Progenitor cell of endocrine pancreas (in vitro differentiated cells): ENCODE results near the gene CMTM5. TPM values are rescaled to one million over a fixed set of nuclear protein-coding genes. Genes with fewer than 3 reads are reported as not detected.

Source experiments
- DNase-seq: peaks from one replicate; pipeline ENCODE4 v3.0.0; 2021; ENCODE audit warnings: low spot score; ENCODE audit not compliant: unreplicated experiment
- H3K27ac Mint-ChIP-seq: 2 replicates; pipeline ENCODE4 v1.8.0; 2021; ENCODE audit warnings: mild to moderate bottlenecking, moderate library complexity, mixed read lengths
- H3K27me3 Mint-ChIP-seq: 2 replicates; pipeline ENCODE4 v1.8.0; 2021; ENCODE audit warnings: mixed read lengths
- H3K36me3 Mint-ChIP-seq: 2 replicates; pipeline ENCODE4 v1.8.0; 2022; ENCODE audit warnings: mixed read lengths; ENCODE audit not compliant: insufficient read depth
- H3K4me1 Mint-ChIP-seq: 2 replicates; pipeline ENCODE4 v1.8.0; 2021; ENCODE audit warnings: low read depth, mixed read lengths
- H3K4me3 Mint-ChIP-seq: 2 replicates; pipeline ENCODE4 v1.8.0; 2021; ENCODE audit warnings: low read depth, mild to moderate bottlenecking, moderate library complexity, mixed read lengths
- H3K9me3 Mint-ChIP-seq: 2 replicates; pipeline ENCODE4 v1.8.0; 2021; ENCODE audit warnings: low read depth, mixed read lengths
- total RNA-seq: library from RNA; stranded (reverse); gene quantifications from 2 replicates; pipeline ENCODE4 v1.2.1, GENCODE V29; 2021
- TF ChIP-seq, protein P1 (sequence below): fragments of 200-600 bp; sonication (generic); IDR thresholded peaks from one replicate; pipeline ENCODE4 v1.5.0; 2021; ENCODE audit warnings: antibody characterized with exemption, mild to moderate bottlenecking; ENCODE audit not compliant: unreplicated experiment

The CMTM5 gene
- total RNA-seq, 1 donor from 2014 or later = not detected

DNA sequence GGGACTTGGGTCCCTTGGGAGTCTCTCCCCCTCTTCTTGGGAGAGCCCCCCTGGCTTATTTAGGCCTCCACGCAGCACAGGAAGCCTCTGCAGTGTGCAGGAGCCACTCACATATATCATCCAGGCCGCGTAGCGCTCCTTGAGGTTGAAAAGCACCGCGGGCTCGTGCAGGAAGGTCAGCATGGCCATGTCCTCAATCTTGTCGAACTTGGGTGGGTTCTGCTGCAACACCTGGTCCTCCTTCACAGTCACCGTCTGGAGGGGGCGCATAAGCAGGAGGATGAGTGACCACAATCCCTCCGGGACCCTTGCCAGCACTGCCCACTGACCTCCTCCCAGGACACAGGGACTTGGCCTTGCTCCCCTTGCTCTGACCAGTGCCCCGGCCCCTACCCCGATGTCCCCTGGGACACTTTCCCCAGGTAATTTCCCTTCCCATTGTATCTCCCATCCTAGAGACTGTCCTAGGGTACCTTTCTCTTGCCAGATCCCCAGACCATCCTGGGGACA, 28.7 kb downstream of the CMTM5 start:
- no peak overlapping the region for H3K4me3 Mint-ChIP-seq
- H3K9me3 Mint-ChIP-seq = no peaks in the 10 kb centered on the region
- peaks cover 3% of the 10 kb centered on the region for H3K4me1 Mint-ChIP-seq
- TF ChIP-seq, protein P1, sequence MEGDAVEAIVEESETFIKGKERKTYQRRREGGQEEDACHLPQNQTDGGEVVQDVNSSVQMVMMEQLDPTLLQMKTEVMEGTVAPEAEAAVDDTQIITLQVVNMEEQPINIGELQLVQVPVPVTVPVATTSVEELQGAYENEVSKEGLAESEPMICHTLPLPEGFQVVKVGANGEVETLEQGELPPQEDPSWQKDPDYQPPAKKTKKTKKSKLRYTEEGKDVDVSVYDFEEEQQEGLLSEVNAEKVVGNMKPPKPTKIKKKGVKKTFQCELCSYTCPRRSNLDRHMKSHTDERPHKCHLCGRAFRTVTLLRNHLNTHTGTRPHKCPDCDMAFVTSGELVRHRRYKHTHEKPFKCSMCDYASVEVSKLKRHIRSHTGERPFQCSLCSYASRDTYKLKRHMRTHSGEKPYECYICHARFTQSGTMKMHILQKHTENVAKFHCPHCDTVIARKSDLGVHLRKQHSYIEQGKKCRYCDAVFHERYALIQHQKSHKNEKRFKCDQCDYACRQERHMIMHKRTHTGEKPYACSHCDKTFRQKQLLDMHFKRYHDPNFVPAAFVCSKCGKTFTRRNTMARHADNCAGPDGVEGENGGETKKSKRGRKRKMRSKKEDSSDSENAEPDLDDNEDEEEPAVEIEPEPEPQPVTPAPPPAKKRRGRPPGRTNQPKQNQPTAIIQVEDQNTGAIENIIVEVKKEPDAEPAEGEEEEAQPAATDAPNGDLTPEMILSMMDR = no peak
- no peaks in the 10 kb centered on the region for H3K36me3 Mint-ChIP-seq
- DNase-seq = no peak
- H3K27ac Mint-ChIP-seq = no peak overlapping the region
- H3K27me3 Mint-ChIP-seq = peaks cover 56% of the 10 kb centered on the region

DNA sequence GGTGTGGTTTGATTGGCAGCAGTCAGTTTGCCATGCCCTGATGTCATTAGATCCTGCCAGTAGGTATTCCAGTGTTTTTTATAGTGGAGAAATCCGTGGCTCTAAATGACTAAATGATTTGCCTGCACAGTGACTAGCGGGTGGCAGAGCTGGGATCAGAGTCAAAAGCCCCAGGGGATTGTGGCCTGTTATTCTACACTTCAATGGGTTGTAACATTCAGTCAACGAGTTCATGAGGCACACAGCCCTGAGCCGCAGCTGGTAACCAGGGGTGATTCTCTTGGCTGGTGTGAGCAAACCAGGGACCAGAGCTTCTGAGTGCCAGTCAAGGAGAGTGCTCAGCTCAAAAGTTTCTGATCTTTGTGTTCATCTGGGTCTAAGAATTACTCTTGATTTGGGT, 29.4 kb downstream of the CMTM5 start:
- H3K27me3 Mint-ChIP-seq = peaks cover 61% of the 10 kb centered on the region

DNA sequence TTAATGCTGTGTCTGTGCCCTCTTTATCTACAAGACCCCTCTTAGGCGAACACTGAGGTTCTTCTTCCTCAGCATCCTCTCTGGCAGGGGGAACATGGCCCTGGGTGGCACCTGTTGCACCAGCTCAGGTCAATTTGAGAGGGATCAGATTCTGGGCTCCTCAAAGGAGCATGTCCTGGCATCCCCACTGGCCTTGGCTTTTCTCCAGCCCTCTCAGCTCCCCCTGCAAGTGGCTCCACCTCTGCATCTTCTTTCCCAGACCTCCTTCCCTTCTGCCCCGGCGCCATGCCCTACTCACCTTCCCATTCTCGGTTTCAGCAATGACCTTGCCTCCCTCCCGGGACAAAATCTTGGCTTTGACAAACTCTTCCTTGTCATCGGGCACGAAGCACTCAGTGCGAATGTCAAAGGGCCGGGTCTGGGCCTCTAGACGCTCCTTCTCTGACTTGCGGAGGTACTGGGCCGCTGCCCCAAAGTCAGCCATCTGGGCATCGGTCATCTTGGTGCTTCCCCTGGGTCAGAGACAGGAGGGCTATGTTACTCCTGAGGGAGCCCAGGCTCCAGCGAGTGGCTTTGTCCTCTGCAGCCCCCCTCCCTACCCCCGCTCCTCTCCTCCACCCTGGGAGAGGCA, 30.0 kb downstream of the CMTM5 start:
- TF ChIP-seq, protein P1 = no peak
- Mint-ChIP-seq H3K4me3 (no peak overlapping the region), H3K4me1 (peaks cover 4% of the 10 kb centered on the region), H3K27me3 (peaks cover 57% of the 10 kb centered on the region), H3K36me3 (no peaks in the 10 kb centered on the region), H3K9me3 (no peaks in the 10 kb centered on the region), H3K27ac (no peak overlapping the region)
- DNase-seq = no peak

More for the DNA sequence above, 29.4 kb downstream of the CMTM5 start:
- no peak overlapping the region for H3K4me3 Mint-ChIP-seq
- no peaks in the 10 kb centered on the region for H3K9me3 Mint-ChIP-seq
- TF ChIP-seq, protein P1 = no peak
- no peaks in the 10 kb centered on the region for H3K36me3 Mint-ChIP-seq
- H3K27ac Mint-ChIP-seq = no peak overlapping the region
- DNase-seq = no peak
- H3K4me1 Mint-ChIP-seq = peaks cover 4% of the 10 kb centered on the region

DNA sequence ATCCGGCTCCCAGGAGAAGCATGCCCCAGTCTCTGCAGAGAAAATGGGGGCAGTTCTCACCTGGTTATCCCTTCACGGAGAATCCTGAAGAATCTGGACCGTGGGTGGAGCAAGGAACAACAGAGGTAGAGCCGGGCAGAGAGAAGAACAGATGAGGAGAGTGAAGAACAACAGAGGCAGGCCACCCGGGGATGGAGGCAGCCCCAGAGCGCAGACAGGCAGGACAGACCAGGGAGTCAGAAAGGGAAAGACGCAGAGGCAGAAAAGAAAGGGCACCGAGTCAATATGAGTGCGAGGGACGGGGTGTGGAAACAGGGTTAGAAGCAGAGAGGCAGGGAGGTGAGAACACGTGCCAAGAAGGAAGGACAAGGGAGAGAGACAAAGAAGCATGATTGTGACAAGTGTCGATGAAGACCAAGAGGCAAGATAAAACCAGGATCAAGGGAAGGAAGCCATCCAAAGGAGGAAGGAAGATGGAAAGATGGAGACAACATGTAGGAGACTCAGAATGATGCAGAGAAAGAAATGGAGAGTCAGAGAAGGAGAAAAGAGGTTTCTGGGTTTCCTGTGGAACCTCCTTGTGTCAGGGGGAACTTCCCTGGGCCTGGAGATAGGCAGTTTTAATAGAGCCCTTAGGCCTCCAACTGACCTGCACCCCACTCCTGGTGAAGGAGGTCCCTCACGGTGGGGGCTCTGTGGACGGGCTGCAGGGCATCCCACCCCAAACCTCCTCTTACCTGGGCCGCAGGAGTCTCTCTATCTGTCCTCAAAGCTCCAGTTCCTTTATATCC, 30.9 kb downstream of the CMTM5 start, which contains the start of gene MYH6:
TSS of gene MYH6 (minus strand) at position 758 of the 791 bp plus-strand sequence. CDS start 1,050 bp downstream, outside the sequence.
- no peak within 1 kb of the TSS for H3K4me3 Mint-ChIP-seq
- TF ChIP-seq, protein P1 = no peak
- no peak for DNase-seq
- H3K9me3 Mint-ChIP-seq = no peaks in the 10 kb centered on the region
- H3K27me3 Mint-ChIP-seq = peaks cover 53% of the 10 kb centered on the region
- H3K27ac Mint-ChIP-seq = no peak within 1 kb of the TSS
- no peaks in the 10 kb centered on the region for H3K36me3 Mint-ChIP-seq
- H3K4me1 Mint-ChIP-seq = peaks cover 4% of the 10 kb centered on the region

DNA sequence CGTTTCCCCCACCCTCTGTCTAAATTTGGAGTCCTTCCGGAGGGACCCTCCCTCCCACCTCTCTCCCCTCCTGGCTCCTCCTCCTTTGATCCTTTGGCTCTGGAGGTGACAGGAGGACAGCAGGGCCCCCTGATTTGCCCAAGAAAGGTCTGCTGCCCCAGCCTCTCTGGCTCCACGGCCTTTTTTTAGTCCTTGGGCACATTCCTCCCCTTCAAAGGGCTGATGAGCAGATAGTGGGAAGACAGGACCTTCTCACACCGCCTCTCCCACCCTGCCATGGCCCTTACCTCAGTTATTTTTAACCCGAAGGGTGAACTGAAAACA, 31.4 kb downstream of the CMTM5 start:
- H3K36me3 Mint-ChIP-seq = no peaks in the 10 kb centered on the region
- no peak overlapping the region for H3K4me3 Mint-ChIP-seq
- H3K27me3 Mint-ChIP-seq = peaks cover 48% of the 10 kb centered on the region
- TF ChIP-seq, protein P1 = no peak
- H3K9me3 Mint-ChIP-seq = no peaks in the 10 kb centered on the region
- H3K4me1 Mint-ChIP-seq = peaks cover 4% of the 10 kb centered on the region
- no peak for DNase-seq
- no peak overlapping the region for H3K27ac Mint-ChIP-seq
